GM11168 (cell line): ENCODE measurements around the gene ADORA2A.

Source experiments
- in situ Hi-C: fragments of 300-500 bp; cut with MboI; formaldehyde crosslinking; loops from one replicate; pipeline ENCODE4 v1.12.0; 2022; ENCODE audit warnings: low sequenced_read_pairs; ENCODE audit not compliant: unreplicated experiment

ADORA2A gene

GRCh38 chr22:24429411-24430365, 2.3 kb downstream of the ADORA2A start:
- in situ Hi-C loops: loop anchor here (5.0 kb wide), 1 partner anchor 88 kb away; no protein-coding TSS in a partner anchor

- in situ Hi-C loops: loop anchor here (5.0 kb wide), 1 partner anchor 87 kb away; no protein-coding TSS in a partner anchor
Measured at GRCh38 chr22:24430431-24431308, 3.3 kb downstream of the ADORA2A start.

GRCh38 chr22:24431309-24432034, 4.1 kb downstream of the ADORA2A start:
- in situ Hi-C loops: loop anchor here (5.0 kb wide), 1 partner anchor 86 kb away; no protein-coding TSS in a partner anchor

- in situ Hi-C loops: loop anchor here (5.0 kb wide), 1 partner anchor 85 kb away; no protein-coding TSS in a partner anchor
Measured at GRCh38 chr22:24432059-24432853, 4.9 kb downstream of the ADORA2A start.

GRCh38 chr22:24433001-24433827, 5.8 kb downstream of the ADORA2A start:
- in situ Hi-C loops: loop anchor here (5.0 kb wide), 1 partner anchor 84 kb away; no protein-coding TSS in a partner anchor

- in situ Hi-C loops: loop anchor here (5.0 kb wide), 1 partner anchor 83 kb away; no protein-coding TSS in a partner anchor
Measured at GRCh38 chr22:24433828-24434470, 6.5 kb downstream of the ADORA2A start.

GRCh38 chr22:24434471-24435322, 7.3 kb downstream of the ADORA2A start:
- in situ Hi-C loops: loop anchor here (5.0 kb wide), 1 partner anchor 83 kb away; no protein-coding TSS in a partner anchor

GRCh38 chr22:24435323-24435645, 7.9 kb downstream of the ADORA2A start:
- in situ Hi-C loops: no loop called here

GRCh38 chr22:24435861-24436371, 8.5 kb downstream of the ADORA2A start:
- in situ Hi-C loops: no loop called here

GRCh38 chr22:24436553-24436952, 9.2 kb downstream of the ADORA2A start:
- in situ Hi-C loops: no loop called here

- in situ Hi-C loops: no loop called here
Measured at GRCh38 chr22:24437091-24437490, 9.7 kb downstream of the ADORA2A start.

GRCh38 chr22:24437741-24438328, 10.4 kb downstream of the ADORA2A start:
- in situ Hi-C loops: no loop called here

- in situ Hi-C loops: no loop called here
Measured at GRCh38 chr22:24440270-24440717, 12.9 kb downstream of the ADORA2A start.

- in situ Hi-C loops: no loop called here
Measured at GRCh38 chr22:24440718-24441405, 13.5 kb downstream of the ADORA2A start.

- in situ Hi-C loops: no loop called here
Measured at GRCh38 chr22:24441406-24442351, 14.3 kb downstream of the ADORA2A start.
